GM19238 (cell line): ENCODE data around the gene TTC34.

Experiments
- DNase-seq: peaks from one replicate; pipeline ENCODE4 v3.0.0; 2011; ENCODE audit warnings: low spot score; ENCODE audit not compliant: insufficient read length

TTC34 gene

DNA sequence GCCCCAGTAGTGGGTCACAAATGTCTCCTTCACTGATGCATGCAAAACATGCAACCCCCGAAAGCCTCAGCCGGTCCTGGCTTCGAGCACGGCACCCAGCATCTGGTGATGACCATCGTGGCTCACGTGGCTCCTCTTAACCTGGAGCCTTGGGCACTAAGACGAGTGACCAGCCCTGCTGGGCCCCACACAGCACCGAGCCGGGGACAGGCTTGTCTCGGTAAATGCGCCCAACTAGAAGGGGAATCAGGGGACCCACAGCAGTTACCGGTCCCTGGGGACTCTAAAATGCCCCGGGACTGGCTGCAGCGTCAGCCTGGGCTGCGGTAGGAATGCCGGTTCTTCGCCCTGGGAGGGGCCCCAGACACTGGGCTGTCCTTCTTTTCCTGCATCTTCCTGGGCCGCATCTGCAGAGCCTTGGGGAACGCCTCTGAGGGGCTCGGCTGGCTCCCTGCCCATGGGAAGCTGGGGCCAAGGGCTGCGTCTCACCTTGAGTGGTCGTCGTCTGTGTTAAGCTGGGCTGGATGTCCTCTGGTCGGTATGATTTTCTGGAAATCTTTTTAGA lies 13.1 kb upstream of the TTC34 start:
- DNase-seq, result no peak

DNA sequence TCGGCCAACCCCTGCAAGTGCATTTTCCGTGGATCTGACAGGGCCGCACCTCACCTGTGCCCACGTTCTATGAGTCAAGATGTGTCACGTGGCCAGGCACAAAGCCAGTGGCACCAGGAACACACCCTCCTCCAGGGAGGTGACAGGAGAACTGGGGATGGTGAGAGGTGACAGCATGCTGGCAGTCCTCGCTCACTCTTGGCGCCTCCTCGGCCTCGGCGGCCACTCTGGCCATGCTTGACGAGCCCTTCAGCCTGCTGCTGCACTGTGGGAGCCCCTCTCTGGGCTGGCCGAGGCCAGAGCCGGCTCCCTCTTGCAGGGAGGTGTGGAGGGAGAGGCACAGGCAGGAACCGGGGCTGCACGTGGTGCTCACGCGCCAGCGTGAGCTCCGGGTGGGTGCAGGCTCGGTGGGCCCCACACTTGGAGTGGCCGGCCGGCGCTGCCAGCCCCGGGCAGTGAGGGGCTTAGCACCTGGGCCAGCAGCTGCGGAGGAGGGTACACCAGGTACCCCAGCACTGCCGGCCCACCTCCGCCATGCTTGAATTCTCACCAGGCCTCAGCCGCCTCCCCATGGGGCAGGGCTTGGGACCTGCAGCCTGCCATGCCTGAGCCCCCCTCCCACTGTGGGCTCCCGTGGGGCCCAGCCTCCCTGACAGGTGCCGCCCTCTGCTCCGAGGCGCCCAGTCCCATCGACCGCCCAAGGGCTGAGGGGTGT lies 11.6 kb upstream of the TTC34 start:
- DNase-seq, result no peak

DNA sequence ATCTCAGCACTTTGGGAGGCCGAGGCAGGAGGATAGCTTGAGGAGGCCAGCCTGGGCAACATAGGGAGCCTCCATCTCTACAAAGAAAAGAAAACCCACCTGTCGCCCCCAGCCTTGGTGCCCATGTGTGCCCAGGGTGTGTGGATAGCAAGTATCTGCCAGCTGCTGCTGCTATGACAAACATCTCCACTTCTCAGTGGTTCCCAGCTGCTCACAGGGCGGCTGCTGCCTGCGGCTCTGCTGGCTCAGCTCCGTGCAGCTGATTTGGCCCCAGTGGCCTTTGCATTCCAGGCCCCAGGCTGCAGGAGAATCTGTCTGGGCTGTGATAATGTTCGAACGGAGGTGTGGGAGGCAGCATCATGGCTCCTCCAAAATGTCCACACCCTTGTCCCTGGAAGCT lies 10.6 kb upstream of the TTC34 start:
- no peak for DNase-seq

DNA sequence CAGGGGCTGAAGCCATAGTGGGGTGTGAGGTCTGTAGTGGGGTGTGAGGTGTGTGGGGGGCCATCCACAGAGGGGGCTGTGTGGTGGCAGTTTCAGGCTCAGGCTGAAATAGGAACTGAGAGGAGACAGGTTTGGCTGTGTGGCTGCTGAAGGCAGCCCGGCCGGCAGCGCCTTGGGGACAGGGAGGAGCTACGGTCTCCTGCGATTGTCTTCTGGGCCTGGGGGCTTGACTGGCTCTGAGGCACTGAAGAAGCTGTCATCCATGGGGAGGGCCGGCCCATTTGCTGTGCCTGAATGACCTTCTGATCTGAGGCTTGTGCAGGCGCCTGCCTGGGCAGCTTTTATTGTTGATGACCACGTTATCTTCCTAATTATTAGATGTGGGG lies 10.0 kb upstream of the TTC34 start:
- no peak for DNase-seq

DNA sequence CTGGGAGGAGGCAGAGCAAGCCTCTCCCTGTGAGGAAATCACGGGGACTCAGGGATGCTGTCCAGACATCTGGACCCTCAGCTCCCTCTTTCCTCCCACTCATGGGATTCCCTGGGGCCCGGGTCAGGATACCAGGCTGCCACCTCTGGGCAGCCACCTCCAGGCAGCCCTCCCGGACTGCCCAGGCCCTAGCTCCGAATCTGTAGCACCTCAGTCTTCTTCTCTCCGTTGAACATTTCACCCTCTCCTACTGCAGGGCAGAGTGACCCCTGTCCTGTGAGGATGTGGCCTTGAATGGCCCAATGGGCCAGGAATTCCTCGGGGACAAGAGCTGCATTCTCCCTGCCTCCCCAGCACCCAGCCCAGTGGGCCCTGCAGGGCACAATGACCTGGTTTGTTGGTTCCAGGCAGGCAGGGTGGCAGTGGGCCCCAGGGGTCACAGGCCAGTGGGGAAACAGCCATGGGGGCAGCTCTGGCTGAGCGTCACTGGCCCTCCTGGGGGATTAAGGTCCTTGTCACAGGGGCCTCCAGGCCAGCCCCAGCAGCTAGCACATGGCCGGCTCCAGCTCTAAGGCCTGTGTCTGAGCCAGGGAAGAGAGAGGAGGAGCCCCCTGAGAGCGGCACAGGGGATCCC lies 9.5 kb upstream of the TTC34 start:
- no peak for DNase-seq

DNA sequence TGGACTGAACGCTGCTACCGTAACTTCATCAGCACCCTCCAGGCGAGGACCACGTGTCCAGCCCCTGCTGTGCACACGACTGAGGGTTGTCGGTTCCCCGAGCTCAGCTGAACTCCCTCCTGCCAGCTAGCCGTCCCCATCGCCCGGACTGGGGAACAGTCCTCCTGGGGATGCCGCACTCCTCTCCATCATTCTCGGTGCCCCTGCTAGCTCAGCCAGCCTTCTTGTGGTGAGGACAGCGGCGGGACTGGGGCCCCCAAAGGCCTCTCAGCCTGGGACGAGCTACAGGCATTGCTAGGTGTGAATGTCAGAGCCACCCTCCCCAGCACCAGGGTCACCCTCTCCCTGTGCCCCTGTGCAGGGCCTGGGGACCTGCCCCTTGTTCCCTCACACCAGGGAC lies 8.8 kb upstream of the TTC34 start:
- no peak for DNase-seq

DNA sequence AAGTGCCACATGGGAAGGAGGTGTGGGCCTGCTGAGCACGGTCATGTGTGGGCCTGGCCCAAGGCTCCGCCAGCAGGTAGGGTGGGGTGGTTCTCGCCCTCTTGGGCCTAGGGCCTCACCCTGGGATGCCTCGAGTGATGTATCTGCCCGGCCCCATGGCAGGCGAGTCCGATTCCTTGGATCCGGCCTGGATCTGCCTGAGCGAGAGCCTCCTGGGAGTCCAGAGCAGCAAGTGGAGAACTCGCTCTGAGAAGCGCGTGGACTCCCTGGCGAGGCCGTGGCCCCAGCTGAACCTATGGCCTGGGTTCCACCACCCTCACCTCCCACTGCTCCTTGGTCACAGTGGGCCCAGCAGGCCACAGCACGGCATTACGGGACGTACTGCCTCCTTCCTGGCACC lies 8.2 kb upstream of the TTC34 start:
- DNase-seq, result no peak

DNA sequence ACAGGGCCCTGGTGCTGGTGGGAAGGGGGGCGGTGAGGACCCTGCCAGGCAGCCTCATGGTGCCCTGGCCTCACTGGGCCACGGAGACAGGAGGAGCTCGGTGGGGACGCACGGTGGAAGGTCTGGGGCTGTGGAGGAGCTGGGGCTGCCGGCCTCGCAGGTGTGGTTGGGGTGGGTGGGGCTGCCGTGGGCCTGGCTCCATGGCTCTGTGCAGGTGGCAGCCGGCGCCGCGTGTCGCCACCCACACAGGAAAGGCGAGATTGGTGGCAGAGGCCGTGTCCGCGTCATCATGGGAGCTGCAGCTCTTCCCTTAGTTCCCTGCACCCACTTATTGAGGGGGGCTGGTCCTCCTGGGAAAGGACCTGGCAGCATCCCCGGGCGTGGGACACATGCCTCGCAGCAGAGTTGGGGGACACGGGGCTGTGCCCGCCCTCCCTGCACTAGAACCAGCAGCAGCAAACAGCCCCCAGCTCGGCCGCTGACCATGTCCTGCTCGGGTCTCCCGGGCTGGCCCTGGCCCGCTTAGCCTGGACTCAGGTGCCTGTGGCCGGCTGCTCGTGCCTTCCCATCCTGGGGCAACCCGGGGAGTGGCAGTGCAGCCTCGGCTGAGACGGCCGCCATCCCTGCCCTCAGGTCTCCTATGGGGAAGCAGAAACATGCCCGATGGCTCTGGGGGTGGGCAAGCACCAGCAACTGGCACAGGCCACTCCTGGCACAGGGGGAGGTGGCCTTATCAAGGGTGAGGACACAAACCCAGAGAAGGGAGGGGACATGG lies 7.5 kb upstream of the TTC34 start:
- DNase-seq, result no peak

DNA sequence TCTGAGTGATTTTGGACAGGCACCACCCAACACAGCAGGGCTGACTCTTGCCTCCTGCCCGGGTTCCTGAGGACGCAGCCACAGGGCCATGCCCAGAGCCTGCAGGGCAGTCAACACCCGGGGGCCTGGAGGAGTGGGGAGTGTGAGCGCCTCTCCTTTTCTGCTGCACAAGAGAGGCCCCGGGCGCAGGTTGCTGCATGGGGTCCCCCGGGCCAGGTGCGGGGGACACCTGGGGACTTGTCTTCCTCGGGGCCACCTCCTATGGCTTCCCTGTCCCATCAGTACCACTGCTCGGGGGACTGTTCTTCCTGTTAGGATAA lies 6.9 kb upstream of the TTC34 start:
- no peak for DNase-seq

DNA sequence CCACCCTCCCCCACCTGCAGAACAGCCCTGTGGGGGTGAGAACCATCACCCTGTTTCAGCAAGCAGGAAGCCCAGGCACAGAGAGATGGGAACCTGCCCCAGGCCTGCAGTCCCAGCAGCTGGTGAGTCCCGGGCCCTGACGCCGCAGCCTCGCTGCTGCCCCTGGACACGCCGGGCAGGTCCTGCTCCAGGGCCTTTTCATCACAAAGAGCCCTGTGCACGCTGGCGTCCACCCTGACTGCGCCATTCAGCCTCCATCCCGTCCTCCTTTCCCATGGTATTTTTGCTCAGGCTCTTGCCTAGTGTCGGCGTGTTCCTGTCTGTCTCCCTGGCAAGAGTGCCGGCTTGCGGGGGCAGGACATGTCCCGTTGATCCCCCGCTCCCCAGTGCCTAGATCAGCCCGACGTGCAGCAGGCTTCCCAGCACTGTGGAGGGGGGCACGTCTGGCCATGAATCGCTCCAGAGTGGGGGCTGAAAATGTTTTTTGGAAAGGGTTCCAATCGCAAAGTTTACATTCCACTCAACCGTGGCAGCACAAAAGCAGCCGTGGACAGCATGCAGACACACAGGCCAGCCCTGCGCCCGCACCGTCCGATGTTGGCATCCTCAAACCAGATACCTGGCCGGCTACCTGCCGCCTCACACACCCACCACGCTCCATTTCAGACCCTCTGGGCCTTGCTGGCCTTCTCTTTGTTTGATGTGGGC lies 6.3 kb upstream of the TTC34 start:
- no peak for DNase-seq

DNA sequence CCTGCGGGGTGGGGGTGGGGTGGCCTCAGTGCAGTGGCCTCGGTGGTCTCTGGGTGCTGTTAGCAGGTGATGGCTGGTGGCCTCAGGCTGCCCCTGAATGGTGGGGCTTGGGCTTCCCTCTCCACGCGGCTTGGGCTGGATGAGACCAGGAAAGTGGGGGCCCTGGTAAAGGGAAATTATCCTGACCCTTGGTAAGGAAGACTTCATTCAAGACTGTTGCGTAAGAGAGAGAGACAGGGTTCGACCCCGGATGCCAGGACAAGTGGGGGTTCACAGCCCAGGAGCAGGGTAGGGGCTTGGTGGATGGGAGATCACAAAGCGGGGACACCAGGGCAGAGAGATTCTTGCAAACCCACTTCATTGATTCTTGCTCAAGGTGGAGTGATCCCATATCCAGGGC lies 5.5 kb upstream of the TTC34 start:
- DNase-seq, result no peak

DNA sequence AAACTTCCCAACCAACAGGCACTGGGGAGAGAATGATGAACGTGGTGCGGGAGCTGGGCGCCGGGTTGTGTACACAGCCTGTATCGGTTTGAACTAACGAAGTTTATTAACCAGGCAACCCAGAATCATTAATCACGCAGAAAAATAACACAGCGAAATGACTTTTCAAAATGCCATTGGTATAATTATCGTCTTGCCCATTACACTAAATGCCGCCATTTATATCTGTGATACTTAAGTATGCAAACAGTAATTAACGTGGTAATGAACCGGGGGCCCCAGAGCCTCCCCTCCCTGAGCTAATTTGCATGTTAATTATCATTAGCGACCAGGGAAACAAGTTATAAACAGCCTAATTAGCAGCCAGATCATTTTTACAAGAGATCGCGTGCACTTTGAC lies 5.1 kb upstream of the TTC34 start:
- DNase-seq, result no peak

DNA sequence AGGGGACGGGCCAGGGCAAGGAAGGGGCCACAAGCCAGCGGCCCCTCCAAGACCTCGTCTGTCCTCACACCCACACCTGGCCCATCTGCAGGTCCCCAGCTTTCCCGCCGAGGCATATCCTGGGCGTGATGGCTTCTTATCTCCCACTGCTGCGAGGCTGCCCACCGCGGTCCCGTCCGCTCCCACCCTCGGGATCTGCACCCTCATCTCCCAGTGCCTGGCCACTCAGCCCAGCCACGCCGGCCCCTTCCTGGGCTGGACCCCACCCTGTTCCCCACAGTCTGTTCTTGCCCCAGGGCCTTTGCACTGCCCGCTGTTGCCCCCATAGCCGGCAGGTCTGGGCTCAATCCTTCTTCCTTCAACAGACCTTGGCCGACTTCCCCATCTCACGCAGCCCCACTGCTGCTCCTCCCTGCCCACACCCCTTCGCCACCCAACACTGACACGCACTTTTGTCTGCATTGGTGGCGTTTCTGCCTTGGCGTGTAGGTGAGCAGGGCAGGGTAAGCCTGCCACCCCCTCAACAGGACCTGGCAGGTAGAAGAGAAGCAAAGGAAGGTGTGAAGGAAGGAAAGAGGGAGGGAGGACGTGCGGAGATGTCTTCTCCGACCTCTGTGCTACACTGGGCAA lies 4.4 kb upstream of the TTC34 start:
- no peak for DNase-seq

DNA sequence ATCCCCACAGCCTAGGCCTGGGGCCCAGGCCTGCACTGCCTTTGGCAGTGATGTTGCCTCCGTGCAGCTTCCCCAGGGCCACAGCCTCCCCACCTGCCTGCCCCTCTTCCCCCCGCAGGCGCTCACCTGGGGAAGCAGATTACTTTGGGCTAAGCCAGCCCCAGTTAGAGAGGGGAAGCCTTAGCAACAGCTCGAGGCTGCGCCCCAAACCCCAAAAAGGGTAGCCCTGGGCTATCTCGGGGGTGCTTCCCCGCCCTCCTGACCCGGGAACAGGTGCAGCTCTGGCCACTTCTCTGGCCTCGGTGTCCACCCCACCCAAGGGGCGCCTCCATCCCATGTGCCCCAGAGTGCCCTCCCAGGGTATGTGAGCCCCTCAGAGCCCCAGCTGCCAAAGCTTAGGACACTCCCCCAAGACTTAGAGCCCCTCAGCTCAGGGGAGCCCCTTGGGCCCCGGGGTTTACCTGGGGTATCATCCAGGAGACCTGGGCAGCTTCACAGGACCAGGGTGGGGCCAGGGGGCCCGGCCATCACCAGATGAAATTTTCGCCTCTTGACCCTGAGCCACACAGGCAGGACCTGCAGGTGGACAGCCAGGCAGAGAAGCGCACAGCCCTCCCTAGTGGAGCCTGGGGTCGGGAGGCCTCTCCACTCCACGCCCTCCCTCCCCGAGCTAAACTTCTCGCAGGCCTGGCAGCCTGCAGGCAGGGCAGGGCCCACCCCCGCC lies 3.3 kb upstream of the TTC34 start:
- DNase-seq, result no peak

DNA sequence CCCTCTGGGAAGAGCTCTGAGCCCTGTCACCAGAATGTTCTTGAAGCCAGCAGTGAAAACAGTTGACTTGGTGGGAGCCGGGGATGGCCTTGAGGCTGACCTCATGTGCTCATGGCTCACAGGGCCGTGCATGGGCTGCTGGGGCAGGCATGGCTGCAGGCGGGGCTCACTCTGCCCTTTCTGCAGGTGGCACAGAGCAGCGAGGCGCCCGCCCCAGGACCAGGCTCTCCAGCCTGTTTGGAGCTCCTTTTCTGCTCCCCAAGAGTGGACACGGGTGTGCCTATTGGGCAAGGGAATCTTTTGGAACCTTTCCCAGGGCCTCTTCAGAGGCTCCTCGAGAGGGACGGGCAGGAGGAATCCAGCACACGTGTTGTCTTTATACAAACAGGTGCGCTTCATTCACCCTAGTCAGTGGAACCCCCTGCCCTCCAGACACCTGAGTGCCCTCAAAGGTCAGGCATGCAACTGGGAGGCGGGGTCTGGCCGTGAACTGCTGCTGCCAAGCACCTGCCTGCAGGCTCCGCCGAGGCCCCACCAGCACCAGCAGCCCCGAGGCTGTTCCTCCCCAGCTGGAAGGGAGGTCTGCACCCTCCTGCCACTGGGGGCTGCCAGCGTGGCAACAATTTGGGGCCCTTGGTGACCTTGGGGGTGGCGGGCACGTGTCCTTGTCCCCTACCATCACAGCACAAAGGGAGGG lies 2.6 kb upstream of the TTC34 start:
- DNase-seq, result no peak

DNA sequence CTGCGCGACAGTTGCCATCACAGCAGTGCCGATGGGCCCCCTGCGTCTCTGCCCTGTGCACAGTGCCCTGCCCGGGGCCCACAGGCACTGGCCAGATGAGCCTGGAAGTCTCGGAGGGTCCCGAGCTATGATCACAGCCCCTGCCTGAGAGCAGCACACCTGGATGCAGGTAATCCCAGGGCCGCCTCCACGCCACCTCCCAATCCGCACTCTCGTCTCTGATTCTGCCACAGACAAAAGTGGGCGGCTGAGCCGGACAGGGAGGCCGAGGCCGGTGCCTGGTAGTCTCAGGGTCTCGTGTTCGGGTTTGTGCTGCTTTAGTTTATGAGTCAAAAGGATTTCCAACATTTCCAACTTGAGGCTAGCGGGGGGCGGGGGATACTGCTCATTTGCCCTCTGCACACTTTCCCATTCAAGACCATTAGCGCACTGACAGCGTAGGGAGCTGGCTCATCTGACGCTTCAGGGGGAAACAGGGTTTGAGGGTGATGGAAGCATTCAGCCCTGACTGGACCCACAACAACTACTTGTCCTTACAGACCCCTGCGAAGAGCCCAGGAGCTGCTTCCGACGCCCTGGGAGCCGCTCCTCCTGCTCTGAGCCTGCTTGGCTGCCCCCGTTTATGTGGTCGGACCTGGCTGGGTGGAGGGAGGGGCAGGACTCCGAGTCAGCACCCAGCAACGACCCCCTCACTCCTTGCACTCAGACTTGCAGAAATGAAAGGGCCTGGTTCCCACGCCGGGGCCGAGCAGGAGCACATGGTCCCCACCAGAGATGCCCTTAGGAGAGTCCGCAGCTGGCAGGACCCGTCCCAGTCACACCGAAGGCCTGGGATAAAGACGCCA lies 1.8 kb upstream of the TTC34 start:
- DNase-seq, result no peak

DNA sequence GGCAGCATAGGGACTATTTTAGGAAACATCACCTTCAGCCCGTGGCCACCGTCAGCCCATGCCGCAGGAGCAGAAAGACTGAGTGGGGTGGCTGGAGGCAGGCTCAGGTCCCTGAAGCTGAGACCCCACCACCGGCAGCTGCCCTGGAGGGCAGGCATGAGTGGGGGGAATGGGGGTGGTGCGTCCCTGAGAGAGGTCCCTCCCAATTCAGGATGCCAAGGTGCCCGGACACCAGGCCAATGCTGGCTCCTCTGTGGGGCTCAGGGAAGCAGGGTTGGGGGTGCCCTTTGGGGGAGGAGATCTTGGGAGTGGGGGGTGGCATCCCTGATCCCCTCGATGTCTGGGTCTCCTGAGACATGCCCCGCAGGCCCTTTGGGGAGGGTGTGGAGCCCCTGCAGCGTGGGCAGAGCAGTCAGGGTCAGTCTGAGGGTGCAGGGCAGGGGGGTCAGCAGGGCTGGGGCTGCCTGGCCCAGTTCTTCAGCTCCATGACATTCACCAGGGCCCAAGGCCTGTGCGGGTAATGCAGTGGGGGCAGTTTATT lies 998 bp upstream of the TTC34 start:
- no peak for DNase-seq

DNA sequence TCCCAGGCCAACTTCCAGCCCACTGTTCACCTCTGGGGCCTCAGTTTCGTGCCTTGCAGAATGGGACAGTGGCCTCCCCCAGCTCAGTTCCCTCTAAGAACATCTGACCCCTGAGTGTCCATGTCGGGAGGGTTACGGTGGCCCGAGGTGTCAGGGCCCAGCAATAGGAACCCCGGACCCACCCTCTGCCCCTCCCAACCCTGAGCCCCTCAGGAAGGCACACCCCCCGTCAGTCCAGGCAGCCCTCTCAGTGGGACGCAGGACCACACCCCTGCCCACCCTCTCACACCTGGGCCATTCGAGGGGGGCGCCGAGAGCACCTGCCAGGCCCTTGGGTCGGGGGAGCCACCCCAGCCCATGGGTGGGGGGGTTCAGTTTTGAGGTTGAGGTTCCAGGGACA lies 447 bp downstream of the TTC34 start:
- DNase-seq, result no peak

DNA sequence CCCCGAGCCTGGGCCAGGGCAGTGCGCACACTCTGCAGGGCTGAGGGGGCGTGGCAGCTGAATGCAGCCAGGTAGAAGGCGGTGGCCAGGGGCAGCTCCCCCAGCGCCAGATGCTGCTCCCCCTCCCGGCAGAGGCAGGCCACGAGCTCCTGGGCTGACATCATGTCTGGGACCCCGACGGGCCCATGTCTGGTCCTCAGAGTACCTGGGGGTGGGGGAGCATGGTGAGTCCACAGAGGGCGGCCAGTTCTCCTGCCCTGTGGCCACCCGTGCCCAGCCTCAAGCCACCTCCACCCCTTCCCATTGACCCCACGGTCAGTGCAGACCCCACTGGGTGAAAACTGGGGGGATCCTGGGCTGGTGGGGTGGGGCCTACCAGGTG lies 838 bp downstream of the TTC34 start:
- DNase-seq, result no peak
